CD14-positive monocyte (primary cell): Measurements from ENCODE around the gene ROBO2. TPM values are rescaled to one million over a fixed set of nuclear protein-coding genes. Genes with fewer than 3 reads are reported as not detected.

Source experiments
- DNase-seq, 3 donors: peaks; one replicate each; pipeline ENCODE4 v3.0.0-alpha.2; 2011 to 2022
- H2AFZ ChIP-seq: 2 replicates; pipeline ENCODE4 v1.6.0; 2012; ENCODE audit warnings: mild to moderate bottlenecking, low read depth, low read length, inconsistent platforms; ENCODE audit not compliant: insufficient read depth, poor library complexity, severe bottlenecking
- H3K27ac ChIP-seq, 2 donors: 1 replicate in 1 of 2; 2 replicates in 1 of 2; pipeline ENCODE4 v1.5.1; 2012 to 2013; ENCODE audit warnings: low read length in 2 of 2, control low read depth in 1 of 2, inconsistent platforms in 1 of 2, low read depth in 1 of 2, mild to moderate bottlenecking in 1 of 2
- H3K27me3 ChIP-seq, 2 donors: one replicate each; pipeline versions ENCODE4 v1.6.0 to v1.6.1; 2011 to 2013; ENCODE audit warnings: low read length in 2 of 2; ENCODE audit not compliant: control insufficient read depth in 2 of 2, insufficient read depth in 2 of 2
- H3K36me3 ChIP-seq, 2 donors: replicated peaks in 1 of 2; 1 replicate in 1 of 2; 2 replicates in 1 of 2; pipeline versions ENCODE4 v1.5.1 to v1.6.1; 2012 to 2013; ENCODE audit warnings: low read length in 2 of 2, control low read depth in 1 of 2, inconsistent platforms in 1 of 2, mild to moderate bottlenecking in 1 of 2; ENCODE audit not compliant: insufficient read depth in 2 of 2, control insufficient read depth in 1 of 2
- H3K4me1 ChIP-seq, 2 donors: 1 replicate in 1 of 2; 2 replicates in 1 of 2; pipeline versions ENCODE4 v1.5.1 to v1.6.1; 2012 to 2013; ENCODE audit warnings: low read length in 2 of 2, control low read depth in 1 of 2, inconsistent platforms in 1 of 2, mild to moderate bottlenecking in 1 of 2, moderate library complexity in 1 of 2; ENCODE audit not compliant: insufficient read depth in 2 of 2, control insufficient read depth in 1 of 2
- H3K4me2 ChIP-seq: replicated peaks from 2 replicates; pipeline ENCODE3; 2012; ENCODE audit warnings: low read length, moderate library complexity, mild to moderate bottlenecking; ENCODE audit not compliant: poor library complexity, severe bottlenecking; ENCODE audit errors: extremely low read depth
- H3K4me3 ChIP-seq, 3 experiments: fragments of 200-600 bp in 1 of 3; sonication (generic) in 1 of 3; replicated peaks in 1 of 3; 1 replicate in 2 of 3; 2 replicates in 1 of 3; pipeline ENCODE4 v1.5.1; 2011 to 2013; ENCODE audit warnings: low read length in 3 of 3, mild to moderate bottlenecking in 3 of 3, control low read depth in 2 of 3, low read depth in 2 of 3, inconsistent platforms in 1 of 3, moderate library complexity in 1 of 3
- H3K79me2 ChIP-seq: 2 replicates; pipeline ENCODE4 v1.6.0; 2012; ENCODE audit warnings: mild to moderate bottlenecking, control low read depth, inconsistent platforms, low read length, moderate library complexity; ENCODE audit not compliant: insufficient read depth
- H3K9ac ChIP-seq: 2 replicates; pipeline ENCODE4 v1.6.0; 2017; ENCODE audit warnings: low read length, mild to moderate bottlenecking; ENCODE audit not compliant: insufficient read depth, poor library complexity, severe bottlenecking
- H3K9me3 ChIP-seq, 2 donors: replicated peaks in 1 of 2; 1 replicate in 1 of 2; 2 replicates in 1 of 2; pipeline versions ENCODE4 v1.5.1 to v1.6.1; 2012 to 2013; ENCODE audit warnings: low read length in 2 of 2, control low read depth in 1 of 2; ENCODE audit not compliant: control insufficient read depth in 1 of 2, insufficient read depth in 1 of 2
- H4K20me1 ChIP-seq: 2 replicates; pipeline ENCODE4 v1.6.0; 2012; ENCODE audit warnings: mild to moderate bottlenecking, low read length, control low read depth, moderate library complexity; ENCODE audit not compliant: insufficient read depth
- H3K27ac Mint-ChIP-seq, 7 donors: one replicate each; pipeline ENCODE4 v1.8.0; 2020; ENCODE audit warnings: mild to moderate bottlenecking in 7 of 7, mixed read lengths in 7 of 7, moderate library complexity in 6 of 7, inconsistent platforms in 2 of 7
- H3K27me3 Mint-ChIP-seq, 3 donors: one replicate each; pipeline ENCODE4 v1.8.0; 2021 to 2022; ENCODE audit warnings: low read depth in 3 of 3, mild to moderate bottlenecking in 3 of 3, mixed read lengths in 3 of 3, moderate library complexity in 3 of 3, inconsistent platforms in 1 of 3
- H3K36me3 Mint-ChIP-seq, 2 donors: one replicate each; pipeline ENCODE4 v1.8.0; 2020; ENCODE audit warnings: mixed read lengths in 2 of 2, inconsistent platforms in 1 of 2, mild to moderate bottlenecking in 1 of 2
- H3K4me1 Mint-ChIP-seq: one replicate; pipeline ENCODE4 v1.8.0; 2020; ENCODE audit warnings: mild to moderate bottlenecking, mixed read lengths
- H3K4me3 Mint-ChIP-seq, 2 donors: one replicate each; pipeline ENCODE4 v1.8.0; 2020; ENCODE audit warnings: mild to moderate bottlenecking in 2 of 2, mixed read lengths in 2 of 2, moderate library complexity in 1 of 2
- H3K9me3 Mint-ChIP-seq, 7 donors: one replicate each; pipeline ENCODE4 v1.8.0; 2020 to 2022; ENCODE audit warnings: mixed read lengths in 7 of 7, mild to moderate bottlenecking in 6 of 7, moderate library complexity in 6 of 7, inconsistent platforms in 2 of 7
- CTCF ChIP-seq: fragments of 200-600 bp; IDR thresholded peaks from one replicate; pipeline ENCODE4 v1.8.0; 2022; ENCODE audit warnings: antibody characterized with exemption, mild to moderate bottlenecking
- WGBS: methylation state at CpG from one replicate; pipeline ENCODE4 v1.1.5; 2013; ENCODE audit warnings: missing lambda C conversion rate; ENCODE audit not compliant: insufficient coverage; 5-methylcytosine and 5-hydroxymethylcytosine counted together
- intact Hi-C, 2 donors: fragments of 100-400 bp; cut with micrococcal nuclease; formaldehyde crosslinking; loops; one replicate each; pipeline versions ENCODE4 v1.15.0 to v1.15.1; 2023
- polyA plus RNA-seq, 3 donors: library from polyadenylated mRNA; depleted of rRNA in 1 of 3; unstranded in 2 of 3; stranded (reverse) in 1 of 3; fragments of 300-500 nt in 2 of 3; fragments of >200 nt in 1 of 3; fragmentation: Illumina TruSeq in 2 of 3; gene quantifications; 1 replicate in 2 of 3; 2 replicates in 1 of 3; pipeline ENCODE4 v1.2.3, GENCODE V29; 2012 to 2021

The ROBO2 gene
- polyA plus RNA-seq, 3 donors = not detected

- H3K4me1 ChIP-seq = no peaks in the 10 kb centered on the region
- intact Hi-C loops = no loop called here
- H3K27me3 Mint-ChIP-seq = no peaks in the 10 kb centered on the region
- no peaks in the 10 kb centered on the region for H3K36me3 ChIP-seq
- no peaks in the 10 kb centered on the region for H3K36me3 Mint-ChIP-seq
- no peaks in the 10 kb centered on the region for H3K27me3 ChIP-seq
- H3K9ac ChIP-seq = no peak overlapping the region
- H3K9me3 ChIP-seq = no peaks in the 10 kb centered on the region
- H3K4me3 ChIP-seq = no peak overlapping the region
- no peaks in the 10 kb centered on the region for H3K4me1 Mint-ChIP-seq
- no peaks in the 10 kb centered on the region for H3K79me2 ChIP-seq
- no peak for TF ChIP-seq CTCF
- no peaks in the 10 kb centered on the region for H4K20me1 ChIP-seq
- no peak overlapping the region for H3K4me3 Mint-ChIP-seq
- 37% methylated on average over 3 of the region's 7 CpGs for WGBS
- peaks cover 0 to 3% (median 0%) of the 10 kb centered on the region in 7 donors for H3K9me3 Mint-ChIP-seq
- H3K4me2 ChIP-seq = no peak overlapping the region
- peak overlapping the region in 1 of 7 donors; percentile 1 for H3K27ac Mint-ChIP-seq
- H3K27ac ChIP-seq = no peak overlapping the region
- DNase-seq = no peak
- H2AFZ ChIP-seq = no peak overlapping the region
These were observed 25.7 kb upstream of the ROBO2 start for GRCh38 chr3:77014226-77014625.

- Histone ChIP-seq H3K27ac (no peak overlapping the region), H4K20me1 (no peaks in the 10 kb centered on the region), H3K36me3 (no peaks in the 10 kb centered on the region), H3K9me3 (no peaks in the 10 kb centered on the region), H3K4me1 (no peaks in the 10 kb centered on the region), H3K79me2 (no peaks in the 10 kb centered on the region), H3K4me2 (no peak overlapping the region), H2AFZ (no peak overlapping the region), H3K27me3 (no peaks in the 10 kb centered on the region), H3K9ac (no peak overlapping the region), H3K4me3 (no peak overlapping the region)
- intact Hi-C loops = no loop called here
- no peaks in the 10 kb centered on the region for H3K4me1 Mint-ChIP-seq
- peaks cover 0 to 1% (median 0%) of the 10 kb centered on the region in 3 donors for H3K27me3 Mint-ChIP-seq
- WGBS = no CpG with 5 or more reads among the region's 1 CpG
- no peak for DNase-seq
- peaks cover 0 to 2% (median 0%) of the 10 kb centered on the region in 7 donors for H3K9me3 Mint-ChIP-seq
- no peak for TF ChIP-seq CTCF
- H3K27ac Mint-ChIP-seq = no peak overlapping the region
- no peak overlapping the region for H3K4me3 Mint-ChIP-seq
- no peaks in the 10 kb centered on the region for H3K36me3 Mint-ChIP-seq
These were observed 14.4 kb upstream of the ROBO2 start for GRCh38 chr3:77025471-77025870.
